Measurements from ENCODE around the gene ZNF362. TPM values are rescaled to one million over a fixed set of nuclear protein-coding genes. Genes with fewer than 3 reads are reported as not detected.

Gene ZNF362
- polyA plus RNA-seq, 1 of the 3 experiments (the other 2 are of a cell fraction) = 17.1 TPM

DNA sequence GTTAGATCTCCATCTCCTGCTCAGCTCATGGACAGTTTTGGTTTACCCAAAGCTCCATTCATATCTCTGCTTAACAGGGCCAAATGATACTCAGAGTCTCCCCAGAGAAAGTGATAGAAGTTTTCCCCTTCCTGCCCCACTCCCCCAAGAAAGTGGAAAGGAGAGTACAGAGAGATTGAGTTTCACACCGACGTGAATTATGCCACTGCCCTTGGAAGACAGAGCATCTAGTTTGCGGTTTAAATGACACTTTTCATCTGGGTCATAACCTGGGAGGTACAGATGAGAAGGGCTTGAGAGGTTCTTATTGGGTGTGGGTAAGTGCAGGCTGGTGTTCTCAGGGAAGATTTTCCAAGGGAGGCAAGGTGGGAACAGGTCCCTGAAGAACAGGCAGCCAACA lies 6.9 kb upstream of the ZNF362 start:
- Histone ChIP-seq H2AFZ (ENCODE audit: low read depth) (no peak overlapping the region), H3K27ac (ENCODE audit: low read depth in 2 of 2, low read length in 1 of 2) (no peak overlapping the region), H4K20me1 (ENCODE audit: insufficient read depth) (no peaks in the 10 kb centered on the region), H3F3A (replicated peaks; ENCODE audit: insufficient read depth) (no peaks in the 10 kb centered on the region), H3K4me1 (ENCODE audit: control insufficient read depth in 1 of 2, insufficient read depth in 2 of 2, low read depth in 1 of 2, low read length in 1 of 2) (peaks cover 0 to 2% of the 10 kb centered on the region in 2 experiments; a peak in 1 of 4 replicates), H3K4me3 (ENCODE audit: low read depth in 2 of 2, low read length in 1 of 2) (no peak overlapping the region), H3K36me3 (replicated peaks in 1 of 2; ENCODE audit: control insufficient read depth in 1 of 2, insufficient read depth in 2 of 2, low read length in 1 of 2) (no peaks in the 10 kb centered on the region), H3K79me2 (ENCODE audit: insufficient read depth) (no peaks in the 10 kb centered on the region), H3K4me2 (no peak overlapping the region), H3K9me3 (no peaks in the 10 kb centered on the region), H3K9me2 (no peaks in the 10 kb centered on the region), H3K9ac (no peak overlapping the region), H3K27me3 (ENCODE audit: insufficient read depth) (no peaks in the 10 kb centered on the region; the same call in 1 of the 2 replicates)
- DNase-seq = no peak
- TF ChIP-seq NRF1 (IDR thresholded peaks at IDR 0.05; ENCODE audit: low read depth, low read length) = no peak
- TF ChIP-seq TAF1 (IDR thresholded peaks at IDR 0.05; ENCODE audit: borderline replicate concordance, low read depth, low read length) = no peak
- no peak for TF ChIP-seq RFX5 (IDR thresholded peaks at IDR 0.05; ENCODE audit: low read length)
- no peak for TF ChIP-seq RCOR1 (IDR thresholded peaks at IDR 0.05; ENCODE audit: low read length)
- TF ChIP-seq FOXM1 (IDR thresholded peaks at IDR 0.05; ENCODE audit: low read depth) = no peak
- no peak for TF ChIP-seq EP300 (IDR thresholded peaks at IDR 0.05; ENCODE audit: borderline replicate concordance in 1 of 2, low read depth in 1 of 2, low read length in 1 of 2)
- TF ChIP-seq EZH2phosphoT487 (IDR thresholded peaks at IDR 0.05; ENCODE audit: borderline replicate concordance, low read depth) = no peak
- no peak for TF ChIP-seq GATA2 (CRISPR knock-in tag; IDR thresholded peaks at IDR 0.05)
- TF ChIP-seq, protein P1, sequence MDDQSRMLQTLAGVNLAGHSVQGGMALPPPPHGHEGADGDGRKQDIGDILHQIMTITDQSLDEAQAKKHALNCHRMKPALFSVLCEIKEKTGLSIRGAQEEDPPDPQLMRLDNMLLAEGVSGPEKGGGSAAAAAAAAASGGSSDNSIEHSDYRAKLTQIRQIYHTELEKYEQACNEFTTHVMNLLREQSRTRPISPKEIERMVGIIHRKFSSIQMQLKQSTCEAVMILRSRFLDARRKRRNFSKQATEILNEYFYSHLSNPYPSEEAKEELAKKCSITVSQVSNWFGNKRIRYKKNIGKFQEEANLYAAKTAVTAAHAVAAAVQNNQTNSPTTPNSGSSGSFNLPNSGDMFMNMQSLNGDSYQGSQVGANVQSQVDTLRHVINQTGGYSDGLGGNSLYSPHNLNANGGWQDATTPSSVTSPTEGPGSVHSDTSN (IDR thresholded peaks at IDR 0.05) = no peak
- TF ChIP-seq, protein P2, sequence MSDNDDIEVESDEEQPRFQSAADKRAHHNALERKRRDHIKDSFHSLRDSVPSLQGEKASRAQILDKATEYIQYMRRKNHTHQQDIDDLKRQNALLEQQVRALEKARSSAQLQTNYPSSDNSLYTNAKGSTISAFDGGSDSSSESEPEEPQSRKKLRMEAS (IDR thresholded peaks at IDR 0.05; ENCODE audit: low read depth) = no peak
- ChIA-PET POLR2A (interaction anchor here (1.0 kb wide), 1 partner anchor 11 kb away, joined by 3 read pairs; no protein-coding TSS in a partner anchor), CTCF (interaction anchor here (1.6 kb wide), 1 partner anchor 46 kb away, joined by 4 read pairs; no protein-coding TSS in a partner anchor)
- 69% methylated on average over 3 of the region's 3 CpGs for WGBS (ENCODE audit: low lambda C conversion rate)

DNA sequence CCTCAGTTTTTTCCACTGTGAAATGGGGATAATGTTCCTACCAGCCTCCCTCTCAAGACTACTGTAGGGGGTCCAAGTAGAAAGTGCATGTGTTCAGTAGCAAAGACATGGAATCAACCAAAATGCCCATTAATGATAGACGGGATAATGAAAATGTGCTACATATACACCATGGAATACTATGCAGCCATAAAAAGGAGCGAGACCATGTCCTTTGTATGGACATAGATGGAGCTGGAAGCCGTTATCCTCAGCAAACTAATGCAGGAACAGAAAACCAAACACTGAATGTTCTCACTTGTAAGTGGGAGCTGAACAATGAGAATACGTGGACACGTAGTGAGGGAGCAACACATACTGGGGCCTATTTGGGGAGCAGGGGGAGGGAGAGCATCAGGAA lies 6.1 kb upstream of the ZNF362 start:
- H3K4me1 ChIP-seq (ENCODE audit: control insufficient read depth in 1 of 2, insufficient read depth in 2 of 2, low read depth in 1 of 2, low read length in 1 of 2) = peaks cover 0 to 2% of the 10 kb centered on the region in 2 experiments; a peak in 1 of 4 replicates
- no peaks in the 10 kb centered on the region for H3K9me2 ChIP-seq
- H4K20me1 ChIP-seq (ENCODE audit: insufficient read depth) = no peaks in the 10 kb centered on the region
- no peaks in the 10 kb centered on the region for H3K9me3 ChIP-seq
- no peaks in the 10 kb centered on the region for H3K36me3 ChIP-seq (replicated peaks in 1 of 2; ENCODE audit: control insufficient read depth in 1 of 2, insufficient read depth in 2 of 2, low read length in 1 of 2)
- no peak overlapping the region for H2AFZ ChIP-seq (ENCODE audit: low read depth)
- H3F3A ChIP-seq (replicated peaks; ENCODE audit: insufficient read depth) = peaks cover 8% of the 10 kb centered on the region
- no peak overlapping the region for H3K4me2 ChIP-seq
- H3K4me3 ChIP-seq (ENCODE audit: low read depth in 2 of 2, low read length in 1 of 2) = no peak overlapping the region
- H3K79me2 ChIP-seq (ENCODE audit: insufficient read depth) = no peaks in the 10 kb centered on the region
- no peaks in the 10 kb centered on the region; the same call in 1 of the 2 replicates for H3K27me3 ChIP-seq (ENCODE audit: insufficient read depth)
- no peak overlapping the region for H3K9ac ChIP-seq
- ChIA-PET POLR2A (no interaction called here), CTCF (interaction anchor here (1.6 kb wide), 1 partner anchor 45 kb away, joined by 4 read pairs; no protein-coding TSS in a partner anchor)
- TF ChIP-seq RCOR1 (IDR thresholded peaks at IDR 0.05; ENCODE audit: low read length) = no peak
- TF ChIP-seq, protein P1 (IDR thresholded peaks at IDR 0.05) = no peak
- no peak for TF ChIP-seq EZH2phosphoT487 (IDR thresholded peaks at IDR 0.05; ENCODE audit: borderline replicate concordance, low read depth)
- TF ChIP-seq EP300 (IDR thresholded peaks at IDR 0.05; ENCODE audit: borderline replicate concordance in 1 of 2, low read depth in 1 of 2, low read length in 1 of 2) = no peak
- no peak for TF ChIP-seq GATA2 (CRISPR knock-in tag; IDR thresholded peaks at IDR 0.05)
- TF ChIP-seq YY1 (IDR thresholded peaks at IDR 0.05; ENCODE audit: low read depth) = no peak
- TF ChIP-seq MXI1 (IDR thresholded peaks at IDR 0.05; ENCODE audit: low read depth, low read length) = no peak
- TF ChIP-seq TAF1 (IDR thresholded peaks at IDR 0.05; ENCODE audit: borderline replicate concordance, low read depth, low read length) = no peak
- no peak for TF ChIP-seq FOXM1 (IDR thresholded peaks at IDR 0.05; ENCODE audit: low read depth)
- no peak for TF ChIP-seq FOSL2 (IDR thresholded peaks at IDR 0.05; ENCODE audit: borderline replicate concordance, low read depth)
- no peak for TF ChIP-seq RFX5 (IDR thresholded peaks at IDR 0.05; ENCODE audit: low read length)
- TF ChIP-seq, protein P3, sequence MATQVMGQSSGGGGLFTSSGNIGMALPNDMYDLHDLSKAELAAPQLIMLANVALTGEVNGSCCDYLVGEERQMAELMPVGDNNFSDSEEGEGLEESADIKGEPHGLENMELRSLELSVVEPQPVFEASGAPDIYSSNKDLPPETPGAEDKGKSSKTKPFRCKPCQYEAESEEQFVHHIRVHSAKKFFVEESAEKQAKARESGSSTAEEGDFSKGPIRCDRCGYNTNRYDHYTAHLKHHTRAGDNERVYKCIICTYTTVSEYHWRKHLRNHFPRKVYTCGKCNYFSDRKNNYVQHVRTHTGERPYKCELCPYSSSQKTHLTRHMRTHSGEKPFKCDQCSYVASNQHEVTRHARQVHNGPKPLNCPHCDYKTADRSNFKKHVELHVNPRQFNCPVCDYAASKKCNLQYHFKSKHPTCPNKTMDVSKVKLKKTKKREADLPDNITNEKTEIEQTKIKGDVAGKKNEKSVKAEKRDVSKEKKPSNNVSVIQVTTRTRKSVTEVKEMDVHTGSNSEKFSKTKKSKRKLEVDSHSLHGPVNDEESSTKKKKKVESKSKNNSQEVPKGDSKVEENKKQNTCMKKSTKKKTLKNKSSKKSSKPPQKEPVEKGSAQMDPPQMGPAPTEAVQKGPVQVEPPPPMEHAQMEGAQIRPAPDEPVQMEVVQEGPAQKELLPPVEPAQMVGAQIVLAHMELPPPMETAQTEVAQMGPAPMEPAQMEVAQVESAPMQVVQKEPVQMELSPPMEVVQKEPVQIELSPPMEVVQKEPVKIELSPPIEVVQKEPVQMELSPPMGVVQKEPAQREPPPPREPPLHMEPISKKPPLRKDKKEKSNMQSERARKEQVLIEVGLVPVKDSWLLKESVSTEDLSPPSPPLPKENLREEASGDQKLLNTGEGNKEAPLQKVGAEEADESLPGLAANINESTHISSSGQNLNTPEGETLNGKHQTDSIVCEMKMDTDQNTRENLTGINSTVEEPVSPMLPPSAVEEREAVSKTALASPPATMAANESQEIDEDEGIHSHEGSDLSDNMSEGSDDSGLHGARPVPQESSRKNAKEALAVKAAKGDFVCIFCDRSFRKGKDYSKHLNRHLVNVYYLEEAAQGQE (IDR thresholded peaks at IDR 0.05; ENCODE audit: low read depth, low read length) = no peak
- no peak for TF ChIP-seq GABPA (IDR thresholded peaks at IDR 0.05; ENCODE audit: low read depth)
- TF ChIP-seq CHD2 (IDR thresholded peaks at IDR 0.05; ENCODE audit: low read length, partially characterized antibody) = no peak
- DNase-seq = no peak
- WGBS (ENCODE audit: low lambda C conversion rate) = 47% methylated on average over 5 of the region's 5 CpGs
- no peak overlapping the region for H3K27ac ChIP-seq (ENCODE audit: low read depth in 2 of 2, low read length in 1 of 2)

All from SK-N-SH (cell line).